Measurements from ENCODE around the gene CCDC177.

The CCDC177 gene

GRCh38 chr14:69538766-69539165, 35.9 kb downstream of the CCDC177 start:
- H3K4me3 Mint-ChIP-seq: no peak overlapping the region
- no peak overlapping the region for H3K27ac Mint-ChIP-seq
- H3K27me3 Mint-ChIP-seq: peaks cover 18% of the 10 kb centered on the region
- peaks cover 3% of the 10 kb centered on the region for H3K4me1 Mint-ChIP-seq
- DNase-seq (no peak), ATAC-seq (no peak)
- no peaks in the 10 kb centered on the region for H3K36me3 Mint-ChIP-seq (ENCODE audit: low read depth)
- H3K9me3 Mint-ChIP-seq: no peaks in the 10 kb centered on the region

GRCh38 chr14:69537900-69538299, 36.8 kb downstream of the CCDC177 start:
- Mint-ChIP-seq H3K36me3 (ENCODE audit: low read depth) (no peaks in the 10 kb centered on the region), H3K9me3 (no peaks in the 10 kb centered on the region), H3K27me3 (peaks cover 19% of the 10 kb centered on the region), H3K4me3 (no peak overlapping the region), H3K4me1 (no peaks in the 10 kb centered on the region), H3K27ac (no peak overlapping the region)
- ATAC-seq (no peak), DNase-seq (no peak)

- Mint-ChIP-seq H3K4me3 (no peak overlapping the region), H3K36me3 (ENCODE audit: low read depth) (no peaks in the 10 kb centered on the region), H3K9me3 (no peaks in the 10 kb centered on the region), H3K4me1 (no peaks in the 10 kb centered on the region), H3K27me3 (peaks cover 19% of the 10 kb centered on the region), H3K27ac (no peak overlapping the region)
- ATAC-seq: no peak
- no peak for DNase-seq
These were observed 37.7 kb downstream of the CCDC177 start for GRCh38 chr14:69536971-69537370.

DNA sequence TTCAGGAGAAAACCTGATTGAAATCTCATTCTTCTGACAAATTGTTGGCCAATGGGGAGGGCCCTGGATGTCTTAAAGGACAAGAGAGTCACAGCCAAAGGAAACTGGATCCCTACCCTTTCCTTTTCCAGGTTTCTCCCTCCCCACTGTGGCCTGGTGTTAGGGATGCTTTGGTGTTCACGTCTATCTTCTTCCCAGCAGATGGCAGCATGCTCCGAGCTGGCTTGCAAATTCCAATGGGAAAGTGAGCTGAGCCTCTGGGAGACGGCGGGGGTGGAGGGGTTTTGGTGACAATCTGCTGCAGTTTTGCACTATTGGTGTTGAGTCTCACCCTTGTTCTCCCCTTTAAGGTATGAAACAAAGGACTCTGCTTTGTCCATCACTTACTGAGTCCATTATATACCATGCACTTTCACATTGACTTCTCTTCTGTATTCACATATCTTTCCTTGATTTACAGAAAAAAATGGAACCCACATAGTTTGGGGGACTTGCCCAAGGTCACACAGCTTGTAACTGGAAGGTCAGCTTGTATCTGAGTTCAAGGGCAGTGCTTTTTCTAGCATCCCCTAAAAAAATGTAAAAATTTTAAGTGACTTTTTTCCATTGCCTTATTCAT, 39.3 kb downstream of the CCDC177 start:
- H3K4me3 Mint-ChIP-seq: no peak overlapping the region
- no peaks in the 10 kb centered on the region for H3K36me3 Mint-ChIP-seq (ENCODE audit: low read depth)
- H3K27ac Mint-ChIP-seq: no peak overlapping the region
- H3K9me3 Mint-ChIP-seq: no peaks in the 10 kb centered on the region
- H3K4me1 Mint-ChIP-seq: no peaks in the 10 kb centered on the region
- DNase-seq (no peak), ATAC-seq (no peak)
- peaks cover 23% of the 10 kb centered on the region for H3K27me3 Mint-ChIP-seq

- H3K4me1 Mint-ChIP-seq: no peaks in the 10 kb centered on the region
- ATAC-seq: no peak
- no peak overlapping the region for H3K4me3 Mint-ChIP-seq
- no peak for DNase-seq
- peaks cover 19% of the 10 kb centered on the region for H3K27me3 Mint-ChIP-seq
- H3K36me3 Mint-ChIP-seq (ENCODE audit: low read depth): no peaks in the 10 kb centered on the region
- H3K9me3 Mint-ChIP-seq: no peaks in the 10 kb centered on the region
- H3K27ac Mint-ChIP-seq: no peak overlapping the region
These were observed 41.9 kb downstream of the CCDC177 start for GRCh38 chr14:69532561-69533340.

DNA sequence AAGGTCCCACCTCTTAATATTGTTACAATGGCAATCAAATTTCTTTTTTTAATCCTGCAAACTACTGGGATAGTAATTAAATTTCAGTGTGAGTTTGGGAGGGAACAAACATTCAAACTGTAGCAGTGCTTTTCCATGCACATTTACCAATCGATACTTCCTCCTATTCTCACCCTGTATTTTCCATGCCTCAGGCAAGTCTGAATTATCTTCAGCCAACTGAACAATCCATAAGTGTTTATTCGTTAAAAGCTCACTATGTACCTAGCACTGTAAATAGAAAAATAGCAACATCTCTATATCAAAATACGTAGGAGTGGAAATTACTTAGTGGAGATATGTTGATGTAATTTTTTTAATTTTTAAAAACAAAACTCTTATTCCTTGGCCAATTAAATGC, 43.5 kb downstream of the CCDC177 start:
- H3K27ac Mint-ChIP-seq: no peak overlapping the region
- no peak for ATAC-seq
- DNase-seq: no peak
- no peaks in the 10 kb centered on the region for H3K9me3 Mint-ChIP-seq
- H3K27me3 Mint-ChIP-seq: peaks cover 15% of the 10 kb centered on the region
- no peaks in the 10 kb centered on the region for H3K36me3 Mint-ChIP-seq (ENCODE audit: low read depth)
- no peak overlapping the region for H3K4me3 Mint-ChIP-seq
- H3K4me1 Mint-ChIP-seq: no peaks in the 10 kb centered on the region

GRCh38 chr14:69530095-69530494, 44.6 kb downstream of the CCDC177 start:
- H3K27me3 Mint-ChIP-seq: peaks cover 13% of the 10 kb centered on the region
- H3K36me3 Mint-ChIP-seq (ENCODE audit: low read depth): no peaks in the 10 kb centered on the region
- no peaks in the 10 kb centered on the region for H3K9me3 Mint-ChIP-seq
- no peak for ATAC-seq
- no peak for DNase-seq
- no peak overlapping the region for H3K4me3 Mint-ChIP-seq
- H3K4me1 Mint-ChIP-seq: no peaks in the 10 kb centered on the region
- H3K27ac Mint-ChIP-seq: no peak overlapping the region

GRCh38 chr14:69529563-69529962, 45.1 kb downstream of the CCDC177 start:
- ATAC-seq: no peak
- peaks cover 9% of the 10 kb centered on the region for H3K27me3 Mint-ChIP-seq
- no peak for DNase-seq
- no peak overlapping the region for H3K27ac Mint-ChIP-seq
- no peaks in the 10 kb centered on the region for H3K36me3 Mint-ChIP-seq (ENCODE audit: low read depth)
- H3K4me1 Mint-ChIP-seq: no peaks in the 10 kb centered on the region
- no peaks in the 10 kb centered on the region for H3K9me3 Mint-ChIP-seq
- H3K4me3 Mint-ChIP-seq: no peak overlapping the region

- H3K27me3 Mint-ChIP-seq: peaks cover 9% of the 10 kb centered on the region
- H3K27ac Mint-ChIP-seq: no peak overlapping the region
- H3K9me3 Mint-ChIP-seq: no peaks in the 10 kb centered on the region
- no peak overlapping the region for H3K4me3 Mint-ChIP-seq
- DNase-seq: no peak
- H3K36me3 Mint-ChIP-seq (ENCODE audit: low read depth): no peaks in the 10 kb centered on the region
- H3K4me1 Mint-ChIP-seq: no peaks in the 10 kb centered on the region
- ATAC-seq: no peak
These were observed 45.7 kb downstream of the CCDC177 start for GRCh38 chr14:69528930-69529329.

GRCh38 chr14:69528143-69528542, 46.5 kb downstream of the CCDC177 start:
- no peak for ATAC-seq
- no peak overlapping the region for H3K27ac Mint-ChIP-seq

GRCh38 chr14:69527635-69528034, 47.0 kb downstream of the CCDC177 start:
- DNase-seq: no peak
- Mint-ChIP-seq H3K27me3 (peaks cover 3% of the 10 kb centered on the region), H3K27ac (no peak overlapping the region), H3K4me3 (no peak overlapping the region), H3K9me3 (no peaks in the 10 kb centered on the region), H3K4me1 (no peaks in the 10 kb centered on the region), H3K36me3 (ENCODE audit: low read depth) (no peaks in the 10 kb centered on the region)
- no peak for ATAC-seq

More at GRCh38 chr14:69528143-69528542, 46.5 kb downstream of the CCDC177 start:
- no peaks in the 10 kb centered on the region for H3K9me3 Mint-ChIP-seq
- no peaks in the 10 kb centered on the region for H3K36me3 Mint-ChIP-seq (ENCODE audit: low read depth)
- no peaks in the 10 kb centered on the region for H3K4me1 Mint-ChIP-seq
- DNase-seq: no peak
- no peak overlapping the region for H3K4me3 Mint-ChIP-seq
- H3K27me3 Mint-ChIP-seq: peaks cover 4% of the 10 kb centered on the region

DNA sequence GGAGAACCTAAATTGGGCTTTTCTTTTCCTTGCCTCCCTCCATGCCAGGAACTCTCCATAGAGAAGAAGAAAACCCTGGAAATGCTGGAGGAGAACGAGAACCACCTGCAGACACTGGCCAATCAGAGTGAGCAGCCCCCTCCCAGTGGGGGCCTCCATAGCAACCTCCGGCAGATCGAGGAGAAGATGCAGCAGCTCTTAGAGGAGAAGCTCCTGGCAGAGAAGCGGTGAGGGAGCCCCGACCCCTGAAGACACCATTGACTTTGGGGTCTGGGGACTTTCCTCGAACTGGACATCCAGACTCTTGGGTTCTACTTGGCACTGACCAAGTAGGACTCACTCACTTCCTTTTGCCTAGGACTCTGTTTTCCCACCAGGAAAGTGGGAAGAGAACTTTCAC, 48.8 kb downstream of the CCDC177 start:
- H3K9me3 Mint-ChIP-seq: no peaks in the 10 kb centered on the region
- H3K4me1 Mint-ChIP-seq: no peaks in the 10 kb centered on the region
- no peak overlapping the region for H3K4me3 Mint-ChIP-seq
- ATAC-seq: no peak
- no peak for DNase-seq
- no peak overlapping the region for H3K27ac Mint-ChIP-seq
- H3K27me3 Mint-ChIP-seq: no peaks in the 10 kb centered on the region
- no peaks in the 10 kb centered on the region for H3K36me3 Mint-ChIP-seq (ENCODE audit: low read depth)

- Mint-ChIP-seq H3K4me3 (no peak overlapping the region), H3K4me1 (no peaks in the 10 kb centered on the region), H3K27ac (no peak overlapping the region), H3K9me3 (no peaks in the 10 kb centered on the region), H3K27me3 (peaks cover 2% of the 10 kb centered on the region), H3K36me3 (ENCODE audit: low read depth) (no peaks in the 10 kb centered on the region)
- DNase-seq (no peak), ATAC-seq (no peak)
These were observed 52.6 kb downstream of the CCDC177 start for GRCh38 chr14:69522026-69522425.
